HEK293 (cell line): ENCODE data around the gene GOLGA2.

ENCODE experiments used
- CTCF ChIA-PET: fragments of 350-600 bp; formaldehyde crosslinking; extraction: SDS; loops from one replicate; lab custom pipeline; 2021; ENCODE audit warnings: antibody characterized with exemption; lab: Yijun Ruan, JAX
- POLR2A ChIA-PET: fragments of 300-600 bp; formaldehyde crosslinking; extraction: SDS; loops from one replicate; lab custom pipeline; 2020; ENCODE audit warnings: antibody characterized with exemption, inconsistent platforms; lab: Yijun Ruan, JAX
- H3K27ac ChIP-seq: fragments of 200-500 bp; sonication (Bioruptor generic); 2 replicates; pipeline ENCODE4 v1.5.1; 2014; ENCODE audit warnings: low read depth, low read length, control low read depth, inconsistent platforms; ENCODE audit errors: extremely low read depth
- H3K36me3 ChIP-seq, 2 experiments: fragments of 200-500 bp in 1 of 2; sonication (Bioruptor generic) in 1 of 2; 1 replicate in 1 of 2; 2 replicates in 1 of 2; pipeline ENCODE4 v1.5.1; 2014 to 2017; ENCODE audit warnings: inconsistent platforms in 2 of 2, low read length in 2 of 2; ENCODE audit not compliant: control insufficient read depth in 2 of 2, insufficient read depth in 1 of 2
- H3K4me1 ChIP-seq: fragments of 200-500 bp; sonication (Bioruptor generic); 2 replicates; pipeline ENCODE4 v1.5.1; 2014; ENCODE audit warnings: mild to moderate bottlenecking, low read length, inconsistent platforms; ENCODE audit not compliant: control insufficient read depth, insufficient read depth
- H3K4me3 ChIP-seq: 2 replicates; pipeline ENCODE4 v1.5.1; 2011; ENCODE audit warnings: low read depth, mild to moderate bottlenecking, control low read depth, low read length, moderate library complexity
- H3K9me3 ChIP-seq: fragments of 200-500 bp; sonication (Bioruptor generic); 2 replicates; pipeline ENCODE4 v1.5.1; 2014; ENCODE audit warnings: low read depth, low read length, inconsistent platforms; ENCODE audit not compliant: control insufficient read depth, insufficient read depth
- BCL11A ChIP-seq: fragments of 450-650 bp; formaldehyde crosslinking; IDR thresholded peaks from 2 replicates; pipeline ENCODE4 v1.5.1; 2016; ENCODE audit warnings: low read depth, missing biosample characterization, missing genetic modification characterization
- EGR2 ChIP-seq: fragments of 450-650 bp; formaldehyde crosslinking; IDR thresholded peaks from 2 replicates; pipeline ENCODE4 v1.5.1; 2016; ENCODE audit warnings: low read depth, missing biosample characterization, missing genetic modification characterization
- FEZF1 ChIP-seq: fragments of 450-650 bp; formaldehyde crosslinking; IDR thresholded peaks from 2 replicates; pipeline ENCODE4 v1.5.1; 2016; ENCODE audit warnings: missing biosample characterization, missing genetic modification characterization
- KLF10 ChIP-seq: fragments of 450-650 bp; IDR thresholded peaks from 2 replicates; pipeline ENCODE4 v1.5.1; 2018; ENCODE audit warnings: missing biosample characterization, mild to moderate bottlenecking, missing genetic modification characterization
- MYNN ChIP-seq: fragments of 450-650 bp; formaldehyde crosslinking; IDR thresholded peaks from 2 replicates; pipeline ENCODE4 v1.5.1; 2016; ENCODE audit warnings: missing biosample characterization, missing genetic modification characterization, borderline replicate concordance
- RBAK ChIP-seq: fragments of 450-650 bp; formaldehyde crosslinking; IDR thresholded peaks from 2 replicates; pipeline ENCODE4 v1.5.1; 2016; ENCODE audit warnings: missing biosample characterization, missing genetic modification characterization
- REPIN1 ChIP-seq: fragments of 450-650 bp; formaldehyde crosslinking; IDR thresholded peaks from 2 replicates; pipeline ENCODE4 v1.5.1; 2017; ENCODE audit warnings: missing biosample characterization, missing genetic modification characterization, low read depth
- SALL2 ChIP-seq: fragments of 450-650 bp; formaldehyde crosslinking; IDR thresholded peaks from 2 replicates; pipeline ENCODE4 v1.5.0; 2017; ENCODE audit warnings: missing biosample characterization, mild to moderate bottlenecking, missing genetic modification characterization, borderline replicate concordance
- YY1 ChIP-seq: fragments of 450-650 bp; formaldehyde crosslinking; IDR thresholded peaks from 2 replicates; pipeline ENCODE4 v1.5.1; 2018; ENCODE audit warnings: missing biosample characterization, missing genetic modification characterization
- ZFHX2 ChIP-seq: fragments of 450-650 bp; formaldehyde crosslinking; conservative IDR thresholded peaks from 2 replicates; pipeline ENCODE4 v1.5.1; 2016; ENCODE audit warnings: missing biosample characterization, missing genetic modification characterization
- ZNF10 ChIP-seq: fragments of 450-650 bp; formaldehyde crosslinking; IDR thresholded peaks from 2 replicates; pipeline ENCODE4 v1.5.1; 2017; ENCODE audit warnings: missing biosample characterization, missing genetic modification characterization
- ZNF140 ChIP-seq: fragments of 450-650 bp; formaldehyde crosslinking; IDR thresholded peaks from 2 replicates; pipeline ENCODE4 v1.5.1; 2016; ENCODE audit warnings: missing biosample characterization, missing genetic modification characterization
- ZNF146 ChIP-seq: fragments of 450-650 bp; formaldehyde crosslinking; IDR thresholded peaks from 2 replicates; pipeline ENCODE4 v1.5.1; 2016; ENCODE audit warnings: missing biosample characterization, missing genetic modification characterization
- ZNF174 ChIP-seq: fragments of 450-650 bp; formaldehyde crosslinking; IDR thresholded peaks from 2 replicates; pipeline ENCODE4 v1.5.0; 2017; ENCODE audit warnings: missing biosample characterization, mild to moderate bottlenecking, missing genetic modification characterization
- ZNF24 ChIP-seq: fragments of 450-650 bp; formaldehyde crosslinking; IDR thresholded peaks from 2 replicates; pipeline ENCODE4 v1.5.1; 2016; ENCODE audit warnings: missing biosample characterization, missing genetic modification characterization
- ZNF624 ChIP-seq: fragments of 450-650 bp; formaldehyde crosslinking; IDR thresholded peaks from 2 replicates; pipeline ENCODE4 v1.5.1; 2017; ENCODE audit warnings: missing biosample characterization, missing genetic modification characterization
- ZNF747 ChIP-seq: fragments of 450-650 bp; formaldehyde crosslinking; IDR thresholded peaks from 2 replicates; pipeline ENCODE4 v1.5.1; 2016; ENCODE audit warnings: missing biosample characterization, missing genetic modification characterization
- TF ChIP-seq, protein P1 (sequence below): fragments of 450-650 bp; formaldehyde crosslinking; IDR thresholded peaks from 2 replicates; pipeline ENCODE4 v1.5.1; 2016; ENCODE audit warnings: missing biosample characterization, missing genetic modification characterization, low read depth
- TF ChIP-seq, protein P2 (sequence below): fragments of 450-650 bp; formaldehyde crosslinking; IDR thresholded peaks from 2 replicates; pipeline ENCODE4 v1.5.1; 2016; ENCODE audit warnings: missing biosample characterization, missing genetic modification characterization
- TF ChIP-seq, protein P3 (sequence below): IDR thresholded peaks from 2 replicates; pipeline ENCODE4 v1.6.1; 2011; ENCODE audit warnings: mild to moderate bottlenecking, low read depth, low read length, borderline replicate concordance
- TF ChIP-seq, protein P4 (sequence below): fragments of 450-650 bp; formaldehyde crosslinking; IDR thresholded peaks from 2 replicates; pipeline ENCODE4 v1.5.1; 2016; ENCODE audit warnings: missing biosample characterization, missing genetic modification characterization, borderline replicate concordance

GOLGA2 gene

GRCh38 chr9:128314697-128315096 lies 38.9 kb upstream of the GOLGA2 start:
- H3K27ac ChIP-seq, result no peak overlapping the region
- H3K4me3 ChIP-seq, result no peak overlapping the region
- no peaks in the 10 kb centered on the region for H3K4me1 ChIP-seq
- POLR2A ChIA-PET, result interaction anchor here (0.9 to 1.2 kb wide), 2 partner anchors 8 to 27 kb away, joined by 3 to 4 read pairs; no protein-coding TSS in a partner anchor
- no peaks in the 10 kb centered on the region for H3K9me3 ChIP-seq
- CTCF ChIA-PET, result interaction anchor here (0.7 to 1.5 kb wide), 2 partner anchors 11 to 27 kb away, joined by 4 to 5 read pairs; no protein-coding TSS in a partner anchor
- TF ChIP-seq ZNF624 (tag by site-specific recombination), result no peak
- TF ChIP-seq ZNF146 (tag by site-specific recombination), result no peak
- no peak for TF ChIP-seq ZNF10 (tag by site-specific recombination)
- TF ChIP-seq EGR2, result no peak
- TF ChIP-seq, protein P1, sequence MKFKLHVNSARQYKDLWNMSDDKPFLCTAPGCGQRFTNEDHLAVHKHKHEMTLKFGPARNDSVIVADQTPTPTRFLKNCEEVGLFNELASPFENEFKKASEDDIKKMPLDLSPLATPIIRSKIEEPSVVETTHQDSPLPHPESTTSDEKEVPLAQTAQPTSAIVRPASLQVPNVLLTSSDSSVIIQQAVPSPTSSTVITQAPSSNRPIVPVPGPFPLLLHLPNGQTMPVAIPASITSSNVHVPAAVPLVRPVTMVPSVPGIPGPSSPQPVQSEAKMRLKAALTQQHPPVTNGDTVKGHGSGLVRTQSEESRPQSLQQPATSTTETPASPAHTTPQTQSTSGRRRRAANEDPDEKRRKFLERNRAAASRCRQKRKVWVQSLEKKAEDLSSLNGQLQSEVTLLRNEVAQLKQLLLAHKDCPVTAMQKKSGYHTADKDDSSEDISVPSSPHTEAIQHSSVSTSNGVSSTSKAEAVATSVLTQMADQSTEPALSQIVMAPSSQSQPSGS (tag by site-specific recombination), result no peak
- TF ChIP-seq, protein P2, sequence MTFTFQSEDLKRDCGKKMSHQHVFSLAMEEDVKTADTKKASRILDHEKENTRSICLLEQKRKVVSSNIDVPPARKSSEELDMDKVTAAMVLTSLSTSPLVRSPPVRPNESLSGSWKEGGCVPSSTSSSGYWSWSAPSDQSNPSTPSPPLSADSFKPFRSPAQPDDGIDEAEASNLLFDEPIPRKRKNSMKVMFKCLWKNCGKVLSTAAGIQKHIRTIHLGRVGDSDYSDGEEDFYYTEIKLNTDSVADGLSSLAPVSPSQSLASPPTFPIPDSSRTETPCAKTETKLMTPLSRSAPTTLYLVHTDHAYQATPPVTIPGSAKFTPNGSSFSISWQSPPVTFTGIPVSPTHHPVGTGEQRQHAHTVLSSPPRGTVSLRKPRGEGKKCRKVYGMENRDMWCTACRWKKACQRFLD (tag by site-specific recombination), result no peak
- TF ChIP-seq ZFHX2 (tag by site-specific recombination), result no peak
- no peak for TF ChIP-seq REPIN1 (tag by site-specific recombination)
- TF ChIP-seq ZNF747, result no peak
- TF ChIP-seq BCL11A (tag by site-specific recombination), result no peak
- no peak for TF ChIP-seq ZNF174 (tag by site-specific recombination)
- TF ChIP-seq, protein P3, sequence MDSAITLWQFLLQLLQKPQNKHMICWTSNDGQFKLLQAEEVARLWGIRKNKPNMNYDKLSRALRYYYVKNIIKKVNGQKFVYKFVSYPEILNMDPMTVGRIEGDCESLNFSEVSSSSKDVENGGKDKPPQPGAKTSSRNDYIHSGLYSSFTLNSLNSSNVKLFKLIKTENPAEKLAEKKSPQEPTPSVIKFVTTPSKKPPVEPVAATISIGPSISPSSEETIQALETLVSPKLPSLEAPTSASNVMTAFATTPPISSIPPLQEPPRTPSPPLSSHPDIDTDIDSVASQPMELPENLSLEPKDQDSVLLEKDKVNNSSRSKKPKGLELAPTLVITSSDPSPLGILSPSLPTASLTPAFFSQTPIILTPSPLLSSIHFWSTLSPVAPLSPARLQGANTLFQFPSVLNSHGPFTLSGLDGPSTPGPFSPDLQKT, result no peak
- no peak for TF ChIP-seq KLF10 (tag by site-specific recombination)
- TF ChIP-seq ZNF24 (tag by site-specific recombination), result no peak
- no peak for TF ChIP-seq MYNN (tag by site-specific recombination)
- no peak for TF ChIP-seq SALL2 (tag by site-specific recombination)
- TF ChIP-seq, protein P4, sequence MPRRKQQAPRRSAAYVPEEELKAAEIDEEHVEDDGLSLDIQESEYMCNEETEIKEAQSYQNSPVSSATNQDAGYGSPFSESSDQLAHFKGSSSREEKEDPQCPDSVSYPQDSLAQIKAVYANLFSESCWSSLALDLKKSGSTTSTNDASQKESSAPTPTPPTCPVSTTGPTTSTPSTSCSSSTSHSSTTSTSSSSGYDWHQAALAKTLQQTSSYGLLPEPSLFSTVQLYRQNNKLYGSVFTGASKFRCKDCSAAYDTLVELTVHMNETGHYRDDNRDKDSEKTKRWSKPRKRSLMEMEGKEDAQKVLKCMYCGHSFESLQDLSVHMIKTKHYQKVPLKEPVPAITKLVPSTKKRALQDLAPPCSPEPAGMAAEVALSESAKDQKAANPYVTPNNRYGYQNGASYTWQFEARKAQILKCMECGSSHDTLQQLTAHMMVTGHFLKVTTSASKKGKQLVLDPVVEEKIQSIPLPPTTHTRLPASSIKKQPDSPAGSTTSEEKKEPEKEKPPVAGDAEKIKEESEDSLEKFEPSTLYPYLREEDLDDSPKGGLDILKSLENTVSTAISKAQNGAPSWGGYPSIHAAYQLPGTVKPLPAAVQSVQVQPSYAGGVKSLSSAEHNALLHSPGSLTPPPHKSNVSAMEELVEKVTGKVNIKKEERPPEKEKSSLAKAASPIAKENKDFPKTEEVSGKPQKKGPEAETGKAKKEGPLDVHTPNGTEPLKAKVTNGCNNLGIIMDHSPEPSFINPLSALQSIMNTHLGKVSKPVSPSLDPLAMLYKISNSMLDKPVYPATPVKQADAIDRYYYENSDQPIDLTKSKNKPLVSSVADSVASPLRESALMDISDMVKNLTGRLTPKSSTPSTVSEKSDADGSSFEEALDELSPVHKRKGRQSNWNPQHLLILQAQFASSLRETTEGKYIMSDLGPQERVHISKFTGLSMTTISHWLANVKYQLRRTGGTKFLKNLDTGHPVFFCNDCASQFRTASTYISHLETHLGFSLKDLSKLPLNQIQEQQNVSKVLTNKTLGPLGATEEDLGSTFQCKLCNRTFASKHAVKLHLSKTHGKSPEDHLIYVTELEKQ, result no peak
- no peak for TF ChIP-seq ZNF140
- TF ChIP-seq YY1, result no peak
- peaks cover 0 to 66% of the 10 kb centered on the region in 2 experiments; a peak in 2 of 3 replicates for H3K36me3 ChIP-seq

DNA sequence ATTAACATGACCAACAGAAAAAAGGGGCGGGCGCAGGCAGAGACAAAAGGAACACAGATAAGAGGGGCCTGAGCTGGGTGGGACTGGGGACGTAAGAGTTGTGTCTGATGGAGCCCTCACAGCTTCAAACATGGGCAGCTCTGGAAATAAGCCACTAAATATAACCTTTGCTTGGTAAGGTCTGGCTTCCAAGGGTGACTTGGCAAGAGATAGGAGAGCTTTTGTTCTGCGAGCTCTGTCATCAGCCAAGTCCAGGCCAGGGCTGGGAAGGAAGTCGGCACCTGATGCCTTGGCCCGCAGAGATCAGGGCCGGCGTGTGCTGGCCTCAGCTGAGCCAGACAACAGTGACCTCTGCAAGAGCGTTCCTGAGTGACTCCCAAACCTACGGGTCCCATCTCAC lies 34.7 kb upstream of the GOLGA2 start:
- CTCF ChIA-PET, result interaction anchor here (1.0 to 1.5 kb wide), 3 partner anchors 15 to 102 kb away, joined by 3 to 6 read pairs (median 5); no protein-coding TSS in a partner anchor
- no peak overlapping the region for H3K4me3 ChIP-seq
- no peaks in the 10 kb centered on the region for H3K4me1 ChIP-seq
- no peak overlapping the region for H3K27ac ChIP-seq
- TF ChIP-seq FEZF1 (tag by site-specific recombination) (no peak), RBAK (tag by site-specific recombination) (no peak)
- H3K36me3 ChIP-seq, result peaks cover 4 to 50% of the 10 kb centered on the region in 2 experiments
- no peaks in the 10 kb centered on the region for H3K9me3 ChIP-seq
- POLR2A ChIA-PET, result interaction anchor here (0.7 kb wide), 1 partner anchor 24 kb away, joined by 3 read pairs; no protein-coding TSS in a partner anchor
